NOMO-1 treated with dmso at 0.1 percent for 144 hours (cell line): Measurements from ENCODE around the gene SPATS2.
A peak's percentile ranks its signal among the peaks of the same experiment; 100 is the strongest.

Experiments
- DNase-seq: peaks from one replicate; lab custom pipeline; 2025; ENCODE audit not compliant: unreplicated experiment; lab: John Stamatoyannopoulos, UW

Gene SPATS2

DNA sequence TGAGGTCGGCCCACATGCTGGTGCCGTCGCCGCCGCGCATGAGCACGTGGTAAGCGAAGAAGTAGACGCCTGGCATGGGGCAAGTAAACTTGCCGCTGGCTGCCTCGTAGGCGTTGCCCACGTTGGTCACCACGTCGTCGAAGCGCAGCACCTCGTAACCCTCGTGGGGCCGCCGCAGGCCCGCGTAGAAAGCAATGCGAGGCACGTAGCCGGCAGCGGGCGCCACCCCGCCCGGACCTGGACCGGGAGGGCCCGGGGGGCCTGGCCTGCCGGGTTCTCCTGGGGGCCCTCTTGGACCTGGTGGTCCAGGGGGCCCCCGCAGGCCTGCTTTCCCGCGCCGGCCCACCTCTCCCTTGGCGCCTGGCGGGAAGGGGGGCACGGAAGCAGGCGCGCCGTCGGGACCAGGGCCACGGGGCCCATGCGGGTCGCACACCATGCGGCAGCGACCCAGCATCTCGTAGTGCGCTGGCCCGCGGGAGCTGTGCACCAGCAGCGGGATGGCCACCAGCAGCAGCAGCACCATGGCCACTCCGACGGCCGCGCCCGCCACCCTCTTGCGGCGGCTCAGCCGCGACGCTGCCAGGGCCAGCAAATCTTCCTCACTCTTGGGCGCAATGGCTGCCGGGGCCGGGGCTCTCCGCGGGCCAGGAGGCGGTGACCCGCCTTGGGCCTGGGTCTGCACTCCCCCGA is 31.2 kb upstream of the SPATS2 start:
- DNase-seq = no peak

- peak; percentile 85 for DNase-seq
These were observed 30.3 kb upstream of the SPATS2 start, which contains the start of gene C1QL4 for GRCh38 chr12:49336645-49337584. Gene C1QL4 (minus strand): TSS chr12:49337188. CDS start chr12:49336477, 711 bp downstream.

- DNase-seq = no peak
These were observed 28.3 kb upstream of the SPATS2 start for GRCh38 chr12:49338830-49339463.

- no peak for DNase-seq
These were observed 27.8 kb upstream of the SPATS2 start for GRCh38 chr12:49339464-49339861.

DNA sequence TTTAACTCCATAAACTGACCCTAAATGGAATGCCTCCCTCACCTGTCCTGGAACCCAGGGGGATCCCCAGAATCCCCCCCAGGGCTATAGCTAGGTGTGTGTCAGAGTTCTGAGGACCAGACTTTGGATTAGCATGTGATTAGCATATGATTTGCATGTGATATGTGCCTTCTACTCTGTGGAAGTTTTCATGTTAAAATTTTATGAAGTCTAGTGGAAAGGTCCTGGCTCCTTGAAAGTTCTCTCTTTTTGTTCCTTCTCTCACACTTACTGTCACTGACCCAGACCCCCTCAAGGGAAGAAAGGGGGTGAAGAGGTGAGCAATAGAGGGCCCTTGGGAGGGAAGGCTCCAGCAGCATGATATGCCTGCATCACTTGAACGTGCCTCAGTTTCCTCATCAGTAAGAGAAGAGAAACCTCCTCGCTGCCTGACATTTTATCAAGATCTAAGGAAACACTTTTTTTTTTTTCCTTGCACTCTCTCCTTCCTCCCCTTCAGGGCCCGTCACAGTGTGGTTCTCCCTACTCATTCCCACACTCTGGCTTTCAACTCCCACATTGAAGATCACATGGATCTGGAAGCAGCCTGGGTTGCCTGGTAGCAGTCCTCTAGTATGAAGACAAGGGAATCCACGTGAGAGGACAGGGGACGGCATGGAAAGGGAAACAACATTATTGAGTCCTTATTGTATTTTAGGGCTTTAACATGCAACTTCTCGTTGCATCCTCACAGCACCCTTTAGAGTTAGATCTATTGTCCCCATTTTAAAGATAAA is 27.0 kb upstream of the SPATS2 start:
- DNase-seq = no peak

DNA sequence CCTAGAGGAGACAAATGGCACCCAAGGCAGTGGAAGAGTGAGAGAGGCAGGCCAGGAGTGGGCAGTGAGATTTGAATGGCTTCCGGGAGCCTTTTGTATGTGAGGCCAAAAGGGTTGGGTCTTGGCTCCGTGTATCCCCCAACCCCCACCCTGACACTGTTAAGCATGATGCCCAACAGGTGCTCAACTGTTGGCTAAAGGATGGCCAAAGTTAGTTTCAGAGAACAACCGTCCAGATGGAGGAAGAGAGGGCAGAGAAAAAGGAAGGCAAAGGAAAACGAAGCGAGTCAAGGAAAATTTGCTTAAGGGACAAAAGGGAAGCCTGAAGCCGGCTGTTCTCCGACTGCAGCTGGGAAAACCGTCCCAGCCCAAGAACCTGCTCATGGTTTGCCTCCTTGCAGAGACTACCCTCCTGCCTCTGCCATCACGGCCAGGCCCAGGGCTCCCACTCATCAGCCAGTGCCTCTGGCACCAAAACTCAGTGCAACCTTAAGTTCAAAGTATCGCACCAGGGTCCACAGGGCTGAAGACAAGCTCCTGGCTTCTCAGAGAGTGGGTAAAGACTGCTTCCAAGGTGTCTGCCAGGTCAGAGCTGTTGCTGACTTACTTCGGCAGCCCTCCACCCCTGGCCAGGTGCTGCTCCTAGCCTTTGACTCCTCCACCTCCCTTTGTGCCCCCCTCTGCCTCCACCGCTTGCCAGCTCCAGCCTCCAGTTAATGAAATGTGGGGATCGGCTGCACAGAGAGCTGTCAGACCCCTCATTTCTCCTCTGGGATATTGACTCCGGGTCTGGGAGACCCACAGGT is 26.1 kb upstream of the SPATS2 start:
- no peak for DNase-seq

DNA sequence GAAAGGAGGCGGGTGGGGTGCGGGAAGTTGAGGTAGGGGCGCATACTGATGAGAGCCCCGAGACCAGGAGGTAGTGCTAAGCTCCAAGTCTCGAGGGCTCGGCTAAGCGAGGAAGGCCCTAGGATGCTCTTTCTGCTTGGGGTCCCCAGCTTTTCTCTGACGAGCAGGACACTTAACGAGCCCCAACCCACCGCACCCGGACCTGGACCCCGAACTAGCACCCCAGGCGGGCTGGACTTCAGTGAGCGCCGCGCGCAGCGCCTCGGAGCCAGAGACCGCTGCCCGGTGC is 25.5 kb upstream of the SPATS2 start:
- no peak for DNase-seq

GRCh38 chr12:49342066-49342913 is 25.0 kb upstream of the SPATS2 start:
- DNase-seq = peak; percentile 84

DNA sequence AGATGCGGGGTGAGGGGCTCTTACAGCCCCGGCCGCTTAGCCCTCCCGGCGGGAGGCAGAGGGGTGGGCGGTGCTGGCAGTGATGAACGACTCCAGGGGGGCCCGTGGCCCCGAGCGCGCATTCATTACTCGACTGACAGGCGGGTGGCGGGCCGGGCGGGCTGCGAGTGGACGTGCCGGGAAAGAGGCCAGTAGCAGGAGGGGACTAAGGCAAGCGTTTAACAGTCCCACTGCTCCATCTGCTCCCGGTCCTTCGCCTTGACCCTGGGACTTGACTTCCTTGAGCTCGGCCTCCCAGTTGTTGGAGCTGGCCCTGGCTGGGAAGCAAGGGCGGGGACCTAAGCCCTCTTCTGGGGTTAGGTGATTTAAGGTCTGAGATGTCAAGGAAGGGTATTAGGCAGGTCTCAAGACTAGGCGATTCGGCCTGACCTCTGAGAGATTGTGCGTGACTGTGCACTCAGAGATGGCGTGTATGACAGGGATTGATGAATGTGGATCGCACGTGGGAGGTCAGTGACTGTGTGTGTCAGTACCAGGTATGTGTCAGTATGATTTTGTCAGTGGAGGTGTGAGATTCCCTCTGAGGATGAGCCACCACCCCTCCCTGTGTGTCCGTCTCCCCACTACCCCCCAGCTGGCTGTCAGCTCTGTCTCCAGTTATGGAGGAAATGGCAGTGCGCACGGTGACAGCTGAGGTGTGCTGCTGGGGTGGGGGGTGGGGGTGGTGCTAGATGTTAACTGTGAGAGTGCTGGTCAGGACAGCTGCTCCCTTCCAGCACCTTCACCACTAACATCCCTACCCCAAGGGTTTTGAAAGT is 24.1 kb upstream of the SPATS2 start:
- no peak for DNase-seq

GRCh38 chr12:49344486-49345050 is 22.7 kb upstream of the SPATS2 start:
- no peak for DNase-seq

GRCh38 chr12:49345051-49345824 is 22.0 kb upstream of the SPATS2 start:
- no peak for DNase-seq

DNA sequence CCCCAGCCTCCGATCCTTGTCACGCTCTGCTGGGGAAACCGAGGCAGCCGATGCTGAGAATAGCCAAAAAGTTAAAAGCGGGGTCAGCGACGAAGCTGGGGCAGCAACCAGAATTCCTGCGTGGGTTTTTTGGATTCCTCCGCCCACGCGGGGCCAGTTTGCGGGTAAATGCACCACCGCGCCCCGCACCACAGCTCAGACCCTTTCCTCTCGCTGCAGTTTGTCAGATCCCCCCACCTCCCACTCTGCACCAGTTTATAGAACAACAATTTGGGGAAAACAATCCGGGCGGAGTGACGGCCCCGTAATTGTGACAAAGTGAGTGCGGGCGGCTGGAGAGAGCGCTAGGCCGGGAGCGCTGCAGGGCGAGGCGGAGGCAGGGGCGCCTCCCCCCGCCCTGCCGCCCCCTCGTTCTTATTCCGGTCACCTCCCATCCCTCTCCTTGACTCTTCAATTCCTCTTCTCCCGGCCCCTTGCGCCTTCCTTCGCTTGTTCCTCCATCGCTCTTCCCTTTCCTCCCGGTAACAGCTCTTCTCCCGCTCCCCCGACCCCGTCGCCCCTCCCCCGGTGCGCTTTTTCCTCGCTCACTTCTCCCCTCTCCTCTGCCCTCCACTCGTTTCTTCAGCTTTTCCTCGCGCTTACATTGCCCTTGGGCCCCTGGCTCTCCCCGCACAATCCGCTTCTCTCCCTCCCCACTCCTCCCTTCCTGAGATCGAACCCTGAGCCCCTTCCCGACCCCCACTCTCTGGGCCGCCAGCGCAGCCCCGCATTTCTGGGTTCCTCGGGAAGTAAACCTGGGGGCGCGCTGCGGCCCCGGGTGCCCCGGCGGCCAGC is 21.2 kb upstream of the SPATS2 start:
- no peak for DNase-seq

DNA sequence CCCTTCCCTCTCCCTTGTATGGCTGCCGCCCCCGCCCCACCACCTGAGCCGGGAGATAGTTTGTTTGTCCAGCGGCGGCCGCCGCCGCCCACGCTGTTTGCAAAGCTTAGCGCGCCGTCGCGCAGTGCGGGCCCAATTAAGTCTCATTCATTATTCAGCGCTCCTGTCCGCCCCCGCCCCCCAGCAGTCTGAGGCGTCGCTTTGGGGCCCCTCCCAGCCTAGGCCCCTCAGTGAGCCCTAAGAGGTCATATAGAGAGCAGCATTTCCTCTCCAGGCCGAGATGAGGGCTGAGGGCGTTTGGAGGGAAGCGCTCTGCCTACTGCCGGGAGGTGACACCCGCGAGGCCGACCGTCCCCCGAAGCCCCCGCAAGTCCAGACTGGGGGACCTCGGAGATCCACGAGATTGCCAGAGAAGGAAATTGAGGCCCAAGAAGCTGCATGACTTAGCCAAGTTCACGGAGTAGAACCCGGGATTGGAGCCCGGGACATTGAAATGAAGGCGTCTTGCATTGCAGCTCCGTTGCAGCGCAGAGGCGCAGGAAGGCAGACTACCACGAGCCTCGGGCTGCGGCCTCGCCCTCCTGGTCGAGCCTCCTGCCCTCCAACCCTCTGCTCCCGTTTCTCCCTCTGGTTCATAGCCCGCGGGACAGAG is 20.5 kb upstream of the SPATS2 start, which contains the start of gene DNAJC22:
Gene DNAJC22 (plus strand): TSS at position 230 of the 652 bp plus-strand sequence. CDS start 1,985 bp downstream, outside the sequence.
- DNase-seq = no peak

- no peak for DNase-seq
These were observed 19.7 kb upstream of the SPATS2 start for GRCh38 chr12:49347311-49348193.

DNA sequence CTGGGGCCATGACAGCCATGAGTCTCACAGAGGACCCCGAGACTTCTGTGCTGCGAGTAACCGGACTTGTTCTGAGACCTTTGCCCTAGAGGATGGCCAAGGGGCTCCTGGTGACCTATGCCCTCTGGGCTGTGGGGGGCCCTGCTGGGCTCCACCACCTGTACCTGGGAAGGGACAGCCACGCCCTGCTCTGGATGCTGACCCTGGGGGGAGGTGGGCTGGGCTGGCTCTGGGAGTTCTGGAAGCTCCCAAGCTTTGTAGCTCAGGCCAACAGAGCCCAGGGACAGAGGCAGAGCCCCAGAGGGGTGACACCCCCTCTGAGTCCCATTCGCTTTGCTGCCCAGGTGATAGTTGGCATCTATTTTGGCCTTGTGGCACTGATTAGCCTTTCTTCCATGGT is 18.5 kb upstream of the SPATS2 start:
- DNase-seq = no peak
